ENCODE results near the gene ADGRD1.

Gene ADGRD1

DNA sequence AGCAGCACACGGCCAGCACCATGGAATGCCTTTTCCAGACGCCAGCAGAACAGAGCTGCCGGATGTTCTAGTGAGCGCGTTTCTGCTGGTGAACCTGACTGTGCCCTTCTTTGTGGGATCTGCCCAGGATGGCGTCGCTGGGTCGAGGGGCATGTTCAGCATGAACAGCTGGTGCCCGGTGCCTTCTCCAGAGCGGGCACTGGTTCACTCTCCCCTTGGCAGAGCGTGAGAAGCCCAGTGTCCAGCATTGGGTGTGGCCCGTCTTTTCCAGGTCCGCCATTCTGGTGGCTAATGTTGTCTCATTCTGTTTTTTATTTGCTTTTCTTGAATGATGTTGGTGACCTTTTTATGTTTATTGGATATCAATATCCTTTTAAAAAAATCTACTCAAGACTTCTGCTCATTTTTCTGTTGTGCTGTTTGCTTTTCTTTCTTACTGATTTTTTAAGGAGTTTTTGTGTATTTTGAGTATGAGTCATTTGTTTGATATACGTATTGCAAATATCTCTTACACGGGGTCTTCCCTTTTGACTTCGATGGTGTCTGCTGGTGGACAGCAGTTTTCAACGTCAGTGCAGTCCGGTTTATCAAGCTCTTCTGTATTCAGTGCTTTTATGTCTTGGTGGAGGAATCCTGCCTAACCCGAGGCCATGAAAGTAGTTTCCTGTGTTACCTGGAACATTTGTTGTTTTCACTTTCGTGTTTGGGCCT is 74.3 kb downstream of the ADGRD1 start:
- no peak for DNase-seq

DNA sequence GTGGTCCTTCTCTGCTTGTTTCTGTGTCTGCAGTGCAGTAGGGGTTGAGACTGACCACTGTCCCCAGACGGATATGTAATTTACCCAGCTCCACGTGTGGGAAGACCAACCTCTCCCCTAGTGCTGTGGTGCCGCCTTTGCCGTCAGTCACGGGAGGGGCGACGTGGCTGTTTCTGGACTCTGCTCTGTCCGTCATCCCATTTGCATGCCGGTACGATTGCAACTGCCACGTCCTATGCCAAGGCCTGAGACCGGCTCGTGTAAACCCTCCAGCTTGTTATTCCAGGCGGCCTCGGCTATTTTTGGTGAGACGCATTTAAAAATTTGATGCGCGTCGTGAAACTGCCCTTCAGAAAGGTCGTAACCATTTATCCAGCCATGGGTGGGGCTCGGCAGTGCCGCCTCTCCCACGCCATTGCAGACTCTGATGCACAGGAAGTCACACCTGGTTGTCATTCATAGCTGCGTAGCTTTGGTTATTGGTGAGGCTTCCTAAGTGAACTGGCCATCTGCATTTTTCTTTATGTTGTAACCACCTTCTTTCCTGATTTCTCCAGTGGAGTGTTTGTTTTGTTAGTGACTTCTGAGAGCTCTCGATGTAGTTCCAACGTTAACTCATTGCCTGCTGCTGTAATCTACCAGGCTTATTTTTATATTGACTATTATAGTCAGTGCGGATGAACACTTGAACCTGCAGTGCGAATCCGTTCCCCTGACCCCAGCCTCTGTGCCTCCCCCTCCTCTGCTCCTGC is 75.1 kb downstream of the ADGRD1 start:
- no peak for DNase-seq

GRCh38 chr12:131030472-131031328 is 77.0 kb downstream of the ADGRD1 start:
- no peak for DNase-seq

GRCh38 chr12:131032082-131032750 is 78.5 kb downstream of the ADGRD1 start:
- no peak for DNase-seq

DNA sequence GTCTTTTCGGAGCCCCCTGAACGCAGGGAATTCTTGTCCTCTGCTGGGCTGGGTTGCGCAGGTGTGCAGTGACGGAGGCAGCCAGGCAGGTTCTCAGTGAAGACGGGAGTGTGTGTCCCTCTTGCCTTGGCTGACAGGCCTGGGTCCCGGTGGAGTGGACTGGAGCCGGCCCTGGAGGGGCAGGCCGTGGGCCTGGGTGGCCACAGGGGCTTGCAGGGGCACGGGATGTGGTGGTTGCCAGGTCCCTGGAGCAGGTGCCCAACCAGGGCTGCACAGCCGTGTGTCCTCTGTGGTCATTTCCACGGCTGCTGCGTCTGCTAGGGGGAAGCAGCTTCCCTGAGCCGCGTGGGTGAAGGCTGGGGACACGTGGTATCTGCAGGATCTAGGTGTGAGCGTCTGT is 79.8 kb downstream of the ADGRD1 start:
- no peak for DNase-seq

DNA sequence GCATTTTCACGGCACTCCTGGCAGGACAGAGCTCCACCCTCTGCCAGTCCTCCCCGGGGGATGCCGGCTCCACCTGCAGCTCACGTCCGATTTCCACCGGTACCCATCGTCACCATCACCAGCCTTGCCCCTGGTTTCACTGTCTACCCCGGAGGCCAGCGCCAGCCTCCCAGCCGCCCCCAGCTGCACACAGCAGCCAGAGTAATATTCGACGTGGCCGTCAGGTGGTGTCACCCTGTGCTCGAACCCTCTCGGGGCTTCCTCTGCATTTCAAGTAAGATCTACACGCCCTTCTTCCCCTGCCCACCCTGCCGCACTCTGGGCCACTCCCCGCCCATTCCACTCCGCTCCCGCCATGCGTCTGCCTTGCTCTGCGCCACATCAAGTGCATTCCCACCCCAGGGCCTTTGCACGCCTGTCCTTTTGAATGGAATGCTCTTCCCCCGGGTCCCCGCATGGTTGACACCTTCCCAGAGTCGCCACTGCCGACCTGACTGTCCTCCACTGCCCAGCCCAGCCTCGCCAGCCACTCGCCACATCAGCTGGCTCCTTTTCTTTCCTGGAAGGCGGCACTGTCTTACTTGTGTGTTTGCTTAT is 80.3 kb downstream of the ADGRD1 start:
- DNase-seq, result no peak

GRCh38 chr12:131034631-131035244 is 81.0 kb downstream of the ADGRD1 start:
- DNase-seq, result no peak

DNA sequence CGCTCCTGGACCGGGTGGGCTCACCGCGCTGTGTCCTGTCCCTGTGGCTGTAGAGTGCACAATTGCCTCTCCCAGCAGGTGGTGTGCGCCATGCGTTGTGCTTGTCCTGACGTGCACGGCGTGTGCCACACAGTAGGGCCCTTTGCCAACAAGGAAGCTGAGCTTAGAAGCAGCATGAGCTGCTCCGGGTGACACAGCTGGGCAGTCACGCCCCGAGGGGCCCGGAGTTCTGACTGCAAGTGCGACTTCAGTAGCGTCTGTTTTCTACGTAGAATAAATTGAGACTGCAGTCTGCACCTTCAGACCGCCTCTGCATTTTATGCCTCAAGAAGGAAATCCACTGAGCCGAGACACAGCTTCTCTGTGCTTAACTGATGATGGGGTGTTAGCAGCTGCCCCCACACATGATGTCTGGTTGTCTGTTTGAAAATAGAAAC is 81.6 kb downstream of the ADGRD1 start:
- DNase-seq, result no peak

DNA sequence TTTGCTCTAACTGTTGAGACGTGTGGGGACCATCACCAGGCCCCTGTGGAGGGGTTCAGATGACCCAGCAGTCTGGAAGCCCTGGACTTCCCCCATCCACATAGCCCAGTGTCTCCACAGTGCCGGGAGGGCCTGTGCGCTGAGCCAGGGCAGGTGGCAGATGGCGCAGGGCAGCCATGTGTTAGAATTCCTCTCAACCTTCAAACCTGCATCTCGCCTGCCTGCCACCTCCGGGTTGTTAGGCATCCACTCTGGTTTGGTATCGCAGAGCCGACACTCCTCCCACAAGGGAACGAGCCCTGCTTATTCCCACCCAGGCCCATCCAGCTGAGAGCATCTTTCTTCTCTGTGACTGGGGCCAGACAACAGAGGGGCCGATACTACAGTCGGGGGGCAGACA is 84.5 kb downstream of the ADGRD1 start:
- no peak for DNase-seq

DNA sequence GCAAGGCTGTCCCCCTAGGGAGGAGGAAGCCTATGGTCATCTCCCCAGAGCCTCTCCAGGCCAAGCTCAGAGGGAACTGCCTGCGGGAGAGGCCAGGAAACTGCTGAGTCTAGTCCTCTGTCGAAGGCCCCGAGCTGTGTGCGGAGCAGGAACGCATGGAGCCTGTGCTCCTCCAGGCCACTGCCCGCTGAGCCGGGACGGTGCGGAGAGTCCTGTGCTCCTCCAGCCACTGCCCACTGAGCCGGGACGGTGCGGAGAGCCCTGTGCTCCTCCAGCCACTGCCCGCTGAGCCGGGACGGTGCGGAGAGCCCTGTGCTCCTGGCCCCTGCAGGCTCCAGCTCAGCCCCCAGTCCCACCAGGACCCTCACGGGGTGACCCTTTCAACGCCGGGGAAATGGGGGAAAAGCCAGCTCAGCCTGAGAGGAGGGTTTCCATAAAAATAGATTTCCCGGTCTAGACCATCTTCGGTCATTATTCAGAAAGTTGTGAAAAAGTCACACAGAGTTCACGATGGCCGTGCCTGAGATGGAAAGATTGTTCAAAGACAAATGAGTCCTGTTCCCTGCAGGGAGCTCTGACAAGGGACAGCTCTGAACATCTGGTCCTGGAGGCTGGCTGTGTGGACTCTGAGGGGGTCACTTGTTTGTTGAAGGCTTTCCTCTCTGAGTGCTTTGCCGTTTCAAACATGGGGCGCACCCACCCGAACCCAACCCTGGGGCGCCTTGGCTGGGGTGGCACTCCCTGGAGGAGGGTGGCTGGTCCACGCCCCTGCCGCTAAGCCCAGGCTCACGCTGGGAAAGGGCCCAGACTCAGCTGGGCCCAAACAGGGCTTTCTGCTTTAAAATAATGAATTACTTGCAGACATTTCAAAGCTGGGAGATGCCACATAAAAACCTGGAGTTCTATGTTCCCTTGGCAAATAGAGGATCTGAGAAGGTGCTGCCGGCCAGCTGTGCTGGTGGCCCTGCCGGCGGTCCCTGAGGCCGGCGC is 85.5 kb downstream of the ADGRD1 start:
- DNase-seq, result no peak

DNA sequence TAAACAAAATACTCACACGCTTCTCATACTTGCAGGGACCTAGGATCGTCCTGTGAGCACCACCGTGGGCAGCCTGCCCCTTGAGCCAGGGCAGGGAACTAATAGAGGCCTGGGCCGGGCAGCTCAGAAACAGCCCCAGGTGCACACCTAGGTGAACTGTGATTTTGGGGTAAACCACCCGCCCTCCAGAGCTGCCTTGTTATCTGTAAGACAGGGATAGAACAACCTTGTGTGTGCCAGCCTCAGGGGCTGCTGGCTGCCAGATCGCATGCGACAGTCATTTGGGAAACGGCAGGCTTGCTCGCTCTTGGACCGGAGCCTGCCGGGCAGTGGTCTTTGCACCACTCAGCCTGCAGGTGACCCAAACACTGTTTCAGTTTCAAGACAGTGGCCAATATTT is 86.8 kb downstream of the ADGRD1 start:
- no peak for DNase-seq

DNA sequence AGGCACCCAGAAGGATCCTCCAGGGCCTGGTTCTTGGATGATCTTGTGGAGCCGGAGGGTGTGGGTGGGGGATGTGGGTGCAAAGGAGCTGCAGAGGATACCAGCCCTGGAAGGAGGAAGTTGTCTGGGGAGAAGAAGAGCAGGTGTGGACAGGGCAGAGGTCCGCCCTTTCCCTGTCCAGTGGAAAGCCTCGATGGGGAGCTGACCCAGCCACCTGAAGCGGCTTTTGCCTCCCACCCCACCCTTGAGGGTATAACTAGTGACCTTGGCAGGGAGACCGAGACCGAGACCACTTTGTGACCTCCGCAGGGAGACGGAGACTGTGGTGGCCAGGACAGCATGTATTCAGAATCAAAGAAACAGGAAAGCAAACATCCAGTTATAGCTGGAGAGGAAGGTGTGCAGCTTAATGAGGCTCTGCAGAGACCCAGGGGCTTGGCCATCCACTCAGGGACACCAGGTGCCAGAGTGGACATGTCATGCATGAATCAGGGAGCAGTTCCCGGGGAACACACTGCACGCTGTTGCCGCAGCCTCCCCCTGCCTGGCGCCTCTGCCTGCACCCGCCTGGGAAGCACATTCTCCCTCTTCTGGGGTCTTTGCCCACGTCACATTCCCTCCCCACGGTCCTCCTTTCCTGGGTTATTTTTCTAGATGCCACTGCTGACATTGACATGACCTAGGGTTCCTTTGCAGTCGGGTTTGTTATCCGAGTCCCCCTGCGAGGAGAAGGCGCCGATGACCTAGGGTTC is 87.7 kb downstream of the ADGRD1 start:
- no peak for DNase-seq

DNA sequence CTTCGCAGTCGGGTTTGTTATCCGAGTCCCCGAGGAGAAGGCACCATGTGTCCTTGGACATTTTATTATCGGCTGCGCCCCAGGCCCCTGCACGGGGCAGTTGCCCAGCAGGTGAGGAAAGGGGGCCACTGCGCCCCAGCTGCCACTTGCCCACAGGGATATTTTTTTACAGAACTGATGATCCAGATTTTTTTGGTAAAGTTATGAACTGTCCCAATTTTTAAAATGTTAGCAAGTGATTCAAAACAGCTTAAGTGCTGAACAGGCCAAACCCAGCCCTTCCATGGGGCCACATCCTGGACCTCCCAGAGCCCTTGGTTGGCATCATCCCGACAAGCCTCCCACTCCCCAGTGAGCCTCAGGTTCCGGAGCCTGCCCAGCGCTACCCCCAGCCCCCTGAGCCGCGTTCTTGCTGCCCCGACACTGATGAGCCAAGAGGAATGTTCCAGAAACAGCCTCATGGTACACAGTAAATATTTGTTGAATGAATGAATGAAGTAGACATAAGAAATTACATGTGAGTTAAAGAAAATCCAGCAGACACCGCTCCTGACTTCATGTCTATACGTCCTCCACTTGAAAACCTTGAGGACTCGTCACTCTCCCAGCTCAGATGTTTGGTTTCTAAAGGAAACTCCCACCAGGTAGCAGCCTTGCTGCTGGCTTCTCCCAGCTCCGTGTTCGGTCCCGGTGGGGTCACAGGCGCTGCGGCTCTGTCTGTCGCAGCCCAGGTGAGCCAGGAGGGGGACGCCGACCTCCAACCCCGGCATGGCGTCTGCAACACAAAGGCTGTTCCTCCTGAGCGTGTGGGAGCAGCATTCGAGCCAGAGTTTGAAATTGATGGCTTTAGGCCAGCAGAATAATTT is 88.5 kb downstream of the ADGRD1 start:
- DNase-seq, result no peak

DNA sequence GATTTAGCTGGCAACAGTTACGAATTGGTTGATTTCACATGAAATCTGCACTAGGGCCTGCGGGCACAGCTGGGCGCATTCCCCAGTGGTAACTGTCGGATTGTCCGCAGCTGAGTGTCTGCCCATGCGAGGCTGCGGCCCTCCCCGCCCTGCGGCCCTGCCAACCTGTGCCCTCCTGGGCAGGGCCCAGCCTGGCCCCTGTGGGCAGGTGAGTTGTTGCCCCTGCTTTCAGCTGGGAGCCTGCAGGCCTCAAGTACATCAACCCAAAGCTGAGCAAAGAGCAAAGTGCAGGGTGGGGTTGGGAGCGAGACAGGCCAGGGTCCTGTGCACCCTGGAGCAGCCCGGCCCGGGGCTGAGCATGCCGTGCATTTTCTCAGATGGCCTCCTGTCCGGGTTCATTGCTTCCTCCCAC is 89.1 kb downstream of the ADGRD1 start:
- DNase-seq, result no peak

GRCh38 chr12:131043401-131043871 is 89.7 kb downstream of the ADGRD1 start:
- DNase-seq, result no peak

- no peak for DNase-seq
These were observed 90.4 kb downstream of the ADGRD1 start for GRCh38 chr12:131044136-131044535.

DNA sequence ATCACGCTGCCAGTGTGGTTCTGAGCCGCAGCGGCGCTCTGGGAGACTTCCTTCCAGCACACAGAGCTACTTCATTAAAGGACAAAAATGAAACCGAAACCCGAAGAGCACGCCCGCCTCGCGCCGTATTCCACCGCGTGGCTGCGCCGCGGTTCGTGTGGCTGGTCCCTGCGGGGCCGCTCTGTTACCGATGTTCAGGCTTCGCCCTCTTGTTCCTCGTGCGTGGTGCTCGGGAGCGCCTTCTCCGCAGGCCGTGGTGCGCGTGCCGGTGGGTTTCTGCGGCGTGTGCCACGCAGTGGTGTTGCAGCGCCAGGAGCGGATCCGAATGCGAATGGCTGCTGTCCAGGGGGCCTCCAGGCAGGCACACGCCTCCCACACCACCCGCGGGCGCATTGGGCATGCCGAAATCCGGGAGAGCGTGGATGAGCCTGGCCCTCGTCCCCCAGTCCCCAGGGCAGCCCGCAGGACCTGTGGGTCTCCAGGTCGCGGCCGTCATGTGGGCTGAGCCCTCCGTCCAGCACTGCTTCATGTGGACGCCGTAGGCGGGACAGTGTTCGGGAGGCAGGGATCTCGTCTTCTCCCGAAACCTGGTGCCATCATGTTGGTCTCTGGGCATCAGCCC is 91.2 kb downstream of the ADGRD1 start:
- DNase-seq, result no peak

GRCh38 chr12:131045705-131046460 is 92.2 kb downstream of the ADGRD1 start:
- no peak for DNase-seq
